GM12891 (cell line): ENCODE measurements around the gene EXD3.

Experiments
- POLR2A ChIP-seq: IDR thresholded peaks from 2 replicates; pipeline ENCODE4 v1.6.1; 2011; ENCODE audit warnings: low read depth, low read length, control low read depth
- POLR2AphosphoS5 ChIP-seq: IDR thresholded peaks from 2 replicates; pipeline ENCODE4 v1.6.1; 2011; ENCODE audit warnings: low read depth, low read length, control low read depth

DNA sequence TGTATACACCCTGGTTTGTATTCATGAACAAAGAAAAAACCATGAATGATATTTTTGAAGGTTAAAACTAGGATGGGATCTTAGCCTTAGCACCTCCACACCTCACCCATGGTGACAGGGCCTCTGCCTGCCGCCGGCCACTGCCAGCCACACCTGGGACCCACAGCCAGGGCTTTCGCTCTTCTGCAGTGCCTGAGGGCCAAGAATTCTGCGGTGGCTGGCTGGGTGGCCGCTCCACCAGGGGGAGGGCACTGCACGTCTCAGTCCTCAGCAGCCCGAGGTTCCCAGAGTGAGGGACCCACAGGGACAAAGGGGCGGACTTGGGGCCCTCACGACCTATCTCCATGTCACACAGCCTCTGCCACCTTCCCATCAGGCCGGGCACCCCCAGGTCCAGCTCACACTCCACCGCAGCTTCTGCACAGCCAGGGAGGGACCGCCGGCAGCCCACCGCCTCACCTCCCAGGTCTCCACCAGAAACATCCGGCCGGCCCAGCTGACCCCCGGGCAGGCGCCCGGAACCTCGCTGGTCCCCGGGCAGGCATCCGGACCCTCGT lies 6.9 kb downstream of the EXD3 start:
- TF ChIP-seq POLR2A: no peak
- no peak for TF ChIP-seq POLR2AphosphoS5
